Hepatocyte (in vitro differentiated cells): Measurements from ENCODE around the gene TOGARAM1. TPM values are rescaled to one million over a fixed set of nuclear protein-coding genes. Genes with fewer than 3 reads are reported as not detected.

Experiments
- DNase-seq: peaks from one replicate; pipeline ENCODE4 v3.0.0-alpha.2; 2016; ENCODE audit warnings: low spot score
- H2AFZ ChIP-seq: fragments of 200-600 bp; sonication (generic); 2 replicates; pipeline ENCODE4 v1.6.0; 2016; ENCODE audit warnings: antibody characterized with exemption, mild to moderate bottlenecking
- H3K27ac ChIP-seq: fragments of 200-600 bp; sonication (generic); 2 replicates; pipeline ENCODE4 v1.5.1; 2016; ENCODE audit warnings: mild to moderate bottlenecking
- H3K27me3 ChIP-seq: fragments of 200-600 bp; sonication (generic); 2 replicates; pipeline ENCODE4 v1.6.1; 2016
- H3K36me3 ChIP-seq: fragments of 200-600 bp; sonication (generic); replicated peaks from 2 replicates; pipeline ENCODE4 v1.5.1; 2016; ENCODE audit warnings: low read depth; ENCODE audit not compliant: insufficient read depth
- H3K4me1 ChIP-seq: fragments of 200-600 bp; sonication (generic); 2 replicates; pipeline ENCODE4 v1.5.1; 2016; ENCODE audit warnings: mild to moderate bottlenecking, moderate library complexity; ENCODE audit not compliant: insufficient read depth
- H3K4me2 ChIP-seq: fragments of 200-600 bp; sonication (generic); 2 replicates; pipeline ENCODE4 v1.6.0; 2016
- H3K4me3 ChIP-seq: fragments of 200-600 bp; sonication (generic); 2 replicates; pipeline ENCODE4 v1.5.1; 2016; ENCODE audit warnings: mild to moderate bottlenecking
- H3K79me2 ChIP-seq: fragments of 200-600 bp; sonication (generic); 2 replicates; pipeline ENCODE4 v1.6.0; 2017; ENCODE audit warnings: mild to moderate bottlenecking
- H3K9me2 ChIP-seq: fragments of 200-600 bp; sonication (generic); replicated peaks from 2 replicates; pipeline ENCODE4 v1.6.0; 2017; ENCODE audit warnings: mild to moderate bottlenecking; ENCODE audit not compliant: insufficient read depth
- H3K9me3 ChIP-seq: fragments of 200-600 bp; sonication (generic); 2 replicates; pipeline ENCODE4 v1.5.1; 2016; ENCODE audit warnings: low read depth, mild to moderate bottlenecking
- H4K20me1 ChIP-seq: fragments of 200-600 bp; sonication (generic); 2 replicates; pipeline ENCODE4 v1.6.0; 2016; ENCODE audit warnings: mild to moderate bottlenecking; ENCODE audit not compliant: insufficient read depth, poor library complexity, severe bottlenecking
- CTCF ChIP-seq: fragments of 200-600 bp; sonication (generic); IDR thresholded peaks from 2 replicates; pipeline ENCODE4 v1.5.1; 2016; ENCODE audit warnings: antibody characterized with exemption, mild to moderate bottlenecking; ENCODE audit not compliant: poor library complexity
- EZH2 ChIP-seq: fragments of 200-600 bp; sonication (generic); IDR thresholded peaks from 2 replicates; pipeline ENCODE4 v1.6.1; 2016; ENCODE audit warnings: antibody characterized with exemption, mild to moderate bottlenecking, borderline replicate concordance
- EZH2phosphoT487 ChIP-seq: fragments of 200-600 bp; sonication (generic); IDR thresholded peaks from one replicate; pipeline ENCODE4 v1.6.1; 2018; ENCODE audit warnings: antibody characterized with exemption, mild to moderate bottlenecking, low read depth, moderate library complexity; ENCODE audit not compliant: unreplicated experiment, severe bottlenecking
- WGBS: methylation state at CpG from one replicate; pipeline ENCODE4 v1.1.6; 2016; ENCODE audit warnings: low lambda C conversion rate; ENCODE audit errors: missing lambda C conversion rate; 5-methylcytosine and 5-hydroxymethylcytosine counted together
- polyA plus RNA-seq: library from polyadenylated mRNA; unstranded; fragments of >200 nt; fragmentation: Nextera tagmentation; extraction: Ambion mirVana; gene quantifications from 2 replicates; pipeline ENCODE4 v1.2.1, GENCODE V29; 2016
- total RNA-seq: library from RNA; depleted of rRNA; stranded (reverse); fragments of >200 nt; gene quantifications from 2 replicates; pipeline ENCODE4 v1.2.3, GENCODE V29; 2014

Gene TOGARAM1
- total and polyA plus RNA-seq, 2 experiments from 2014 or later: 9.3 to 36.2 TPM

DNA sequence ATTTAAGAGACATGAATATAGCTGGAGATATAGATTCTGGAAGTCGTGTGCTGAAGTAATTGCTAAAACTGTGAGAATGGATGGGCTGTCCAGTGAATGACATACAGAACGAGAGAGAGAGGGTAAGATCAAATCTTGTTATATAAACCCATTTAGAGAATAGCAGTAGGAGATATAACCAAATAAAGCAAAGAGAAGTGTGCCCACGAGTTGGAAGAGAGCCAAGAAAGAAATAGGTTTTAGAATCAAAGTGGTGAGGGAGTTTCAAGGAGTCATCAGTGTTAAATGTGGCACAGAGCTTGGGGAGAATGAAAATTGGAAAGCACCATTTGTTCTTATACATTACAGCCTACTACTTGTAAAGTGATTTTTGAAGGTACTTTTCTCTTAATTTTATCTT is 19.2 kb downstream of the TOGARAM1 start:
- no peak overlapping the region for H2AFZ ChIP-seq
- H3K79me2 ChIP-seq: peaks cover 91% of the 10 kb centered on the region
- no peak overlapping the region for H3K27ac ChIP-seq
- H3K27me3 ChIP-seq: no peaks in the 10 kb centered on the region
- no peak for DNase-seq
- 88% methylated on average over 3 of the region's 3 CpGs for WGBS
- no peaks in the 10 kb centered on the region for H3K9me2 ChIP-seq
- no peak overlapping the region for H3K4me2 ChIP-seq
- TF ChIP-seq EZH2: no peak
- no peak for TF ChIP-seq EZH2phosphoT487
- TF ChIP-seq CTCF: no peak
- H3K4me1 ChIP-seq: no peaks in the 10 kb centered on the region
- no peak overlapping the region for H3K4me3 ChIP-seq
- H3K9me3 ChIP-seq: no peaks in the 10 kb centered on the region
- peaks cover 4% of the 10 kb centered on the region for H4K20me1 ChIP-seq
- H3K36me3 ChIP-seq: no peaks in the 10 kb centered on the region

DNA sequence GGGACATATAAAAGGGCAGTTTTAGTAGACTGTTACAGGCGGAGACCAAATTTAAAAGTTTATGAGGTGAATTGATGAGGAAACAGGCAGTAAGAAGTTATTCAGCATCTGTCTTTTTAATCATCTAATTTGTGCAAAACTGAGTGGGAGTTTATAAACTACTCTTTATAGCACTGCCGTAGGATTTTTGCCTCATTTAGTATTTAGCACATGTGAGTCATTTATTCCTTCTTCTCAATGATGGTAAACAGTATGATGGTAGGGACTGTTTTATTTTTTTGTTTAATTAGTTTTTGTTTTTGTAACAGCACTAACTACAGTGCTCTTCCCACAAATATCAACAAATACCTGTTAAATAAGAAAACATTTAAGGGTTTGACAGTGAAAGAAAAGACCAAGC is 20.6 kb downstream of the TOGARAM1 start:
- Histone ChIP-seq H3K27me3 (no peaks in the 10 kb centered on the region), H2AFZ (no peak overlapping the region), H3K4me1 (no peaks in the 10 kb centered on the region), H3K79me2 (peaks cover 80% of the 10 kb centered on the region), H3K4me2 (no peak overlapping the region), H4K20me1 (peaks cover 4% of the 10 kb centered on the region), H3K36me3 (no peaks in the 10 kb centered on the region), H3K9me3 (no peaks in the 10 kb centered on the region), H3K4me3 (no peak overlapping the region), H3K27ac (no peak overlapping the region), H3K9me2 (no peaks in the 10 kb centered on the region)
- DNase-seq: no peak
- 89% methylated on average over 2 of the region's 2 CpGs for WGBS
- TF ChIP-seq CTCF (no peak), EZH2 (no peak), EZH2phosphoT487 (no peak)

DNA sequence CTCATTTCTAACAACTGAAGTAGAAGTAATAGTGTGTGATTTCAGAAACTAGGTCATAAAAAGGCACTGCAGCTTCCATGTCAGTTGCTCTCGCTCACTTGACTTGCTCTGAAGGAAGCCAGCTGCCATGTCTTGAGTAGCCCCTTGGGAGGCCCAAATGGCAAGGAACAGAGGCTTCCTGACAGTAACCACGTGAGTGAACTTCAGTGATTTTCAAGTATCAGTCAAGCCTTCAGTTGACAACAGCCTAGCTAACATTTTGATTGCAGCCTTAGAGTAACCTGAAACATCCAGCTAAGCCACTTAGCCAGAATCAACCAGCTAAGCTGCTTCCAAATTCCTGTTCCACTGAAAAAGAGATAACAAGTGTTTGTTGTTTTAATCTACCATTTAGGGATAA is 26.7 kb downstream of the TOGARAM1 start:
- no peak for TF ChIP-seq CTCF
- TF ChIP-seq EZH2: no peak
- no peak for TF ChIP-seq EZH2phosphoT487
- Histone ChIP-seq H3K36me3 (no peaks in the 10 kb centered on the region), H3K9me3 (no peaks in the 10 kb centered on the region), H3K4me3 (no peak overlapping the region), H3K4me1 (no peaks in the 10 kb centered on the region), H4K20me1 (no peaks in the 10 kb centered on the region), H3K27ac (no peak overlapping the region), H3K27me3 (no peaks in the 10 kb centered on the region), H3K9me2 (no peaks in the 10 kb centered on the region), H3K79me2 (peaks cover 41% of the 10 kb centered on the region), H3K4me2 (no peak overlapping the region), H2AFZ (no peak overlapping the region)
- no peak for DNase-seq
- WGBS: 49% methylated on average over 2 of the region's 2 CpGs
